GM19463 (cell line): ENCODE results near the gene CDH12.

Experiments used
- ATAC-seq: cut with Tn5 transposase; IDR thresholded peaks from one replicate; pipeline ENCODE4 v1.9.1; 2021; ENCODE audit warnings: mild to moderate bottlenecking, moderate library complexity; ENCODE audit not compliant: unreplicated experiment

Gene CDH12

DNA sequence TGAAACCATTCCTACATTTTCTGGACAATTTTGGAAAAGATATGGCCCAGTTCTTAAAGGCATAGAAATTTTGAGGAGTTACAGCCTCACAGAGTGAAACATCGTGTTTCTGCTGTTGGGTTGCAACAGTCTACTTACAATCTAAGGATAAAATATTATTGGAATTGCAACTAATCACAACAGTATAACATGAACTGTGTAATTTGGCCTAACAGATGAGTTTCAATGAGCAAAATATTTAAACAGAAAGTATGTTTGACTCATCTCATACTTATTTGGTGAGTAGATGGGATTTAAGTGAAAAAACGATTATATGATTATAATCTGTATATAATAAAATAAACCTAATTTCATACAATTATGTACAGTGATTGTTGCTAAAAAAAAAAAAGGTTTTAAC lies 1061.8 kb downstream of the CDH12 start:
- ATAC-seq = no peak

DNA sequence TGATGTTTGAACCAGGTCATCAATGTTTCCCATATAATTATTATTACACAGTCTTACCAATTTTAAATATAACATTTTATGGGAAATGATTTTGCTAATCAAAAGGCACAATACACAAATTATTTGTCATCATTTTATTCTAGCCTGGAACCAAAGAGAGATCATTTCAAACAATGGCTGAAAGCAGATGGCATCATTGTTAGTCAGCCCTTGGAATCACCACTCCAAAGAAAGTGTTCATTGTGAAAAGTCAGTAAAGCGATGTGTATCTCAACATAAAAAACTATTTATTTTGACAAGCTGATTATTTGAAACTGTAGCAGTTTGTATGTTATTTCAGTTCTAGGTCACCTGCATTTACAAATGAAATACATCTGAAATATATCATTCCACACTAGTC lies 1068.7 kb downstream of the CDH12 start:
- no peak for ATAC-seq

DNA sequence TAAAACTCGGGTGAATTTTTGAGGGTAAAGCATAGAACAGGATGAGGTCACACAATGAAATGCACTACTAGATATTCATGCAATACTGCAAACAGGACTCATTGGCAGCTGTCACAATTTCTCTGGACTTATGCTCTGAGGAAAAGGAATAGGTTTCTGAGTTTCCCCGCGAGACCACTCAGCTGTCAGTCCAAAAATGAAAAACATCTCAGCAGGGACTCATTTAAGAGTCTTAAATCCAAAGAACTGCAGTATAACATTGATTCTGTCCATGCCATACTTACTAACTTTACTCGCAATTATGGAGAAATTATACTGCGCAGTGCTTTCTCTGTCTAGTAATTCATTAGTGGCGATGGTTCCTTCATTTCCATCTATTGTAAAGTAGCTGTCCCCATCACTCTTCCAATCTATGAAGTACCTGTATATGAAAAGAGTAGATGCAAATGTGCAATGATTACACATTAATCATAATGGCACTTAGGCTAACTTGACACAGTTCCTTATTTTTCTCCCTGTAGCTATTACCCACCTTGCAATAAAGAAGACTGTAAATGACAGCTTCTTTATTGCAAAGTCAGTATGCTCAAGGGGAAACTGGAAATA lies 1070.0 kb downstream of the CDH12 start:
- ATAC-seq = no peak

DNA sequence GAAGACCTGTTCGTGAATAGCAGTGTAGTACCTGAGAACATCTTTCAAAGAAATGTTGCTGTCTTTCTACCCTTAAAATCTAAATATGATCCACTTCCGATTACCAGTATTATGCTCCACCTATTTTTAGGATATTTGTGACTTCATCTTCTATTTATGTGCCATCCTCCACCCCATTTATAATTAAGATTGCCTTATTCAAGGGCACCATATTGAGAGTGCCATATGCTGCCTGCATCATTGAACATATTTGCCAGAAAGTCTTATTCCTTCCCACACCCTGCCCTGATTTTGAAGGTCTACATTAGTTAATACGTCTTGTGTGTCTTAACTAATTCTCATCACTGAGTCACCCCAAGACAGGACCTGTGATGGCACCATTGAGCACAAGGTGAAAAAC lies 1076.7 kb downstream of the CDH12 start:
- no peak for ATAC-seq

DNA sequence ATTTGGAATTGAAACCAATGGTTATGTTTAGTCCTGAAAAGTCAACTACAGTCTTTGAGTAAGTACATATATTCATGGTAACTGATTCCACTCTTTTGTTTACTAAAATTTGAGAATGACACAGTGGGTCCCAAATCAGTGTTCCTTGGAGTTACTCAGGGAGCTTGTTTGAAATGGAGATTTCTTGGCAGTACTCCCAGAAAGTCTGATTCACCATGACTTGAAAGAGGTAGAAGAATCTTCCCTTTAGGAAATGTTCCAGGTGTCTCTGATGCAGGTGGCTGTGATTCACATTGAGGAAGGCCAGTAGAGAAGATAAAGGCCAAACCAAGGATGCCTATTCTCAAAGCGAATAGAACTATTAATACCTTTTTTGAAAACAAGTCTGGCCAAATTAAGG lies 1078.3 kb downstream of the CDH12 start:
- no peak for ATAC-seq

DNA sequence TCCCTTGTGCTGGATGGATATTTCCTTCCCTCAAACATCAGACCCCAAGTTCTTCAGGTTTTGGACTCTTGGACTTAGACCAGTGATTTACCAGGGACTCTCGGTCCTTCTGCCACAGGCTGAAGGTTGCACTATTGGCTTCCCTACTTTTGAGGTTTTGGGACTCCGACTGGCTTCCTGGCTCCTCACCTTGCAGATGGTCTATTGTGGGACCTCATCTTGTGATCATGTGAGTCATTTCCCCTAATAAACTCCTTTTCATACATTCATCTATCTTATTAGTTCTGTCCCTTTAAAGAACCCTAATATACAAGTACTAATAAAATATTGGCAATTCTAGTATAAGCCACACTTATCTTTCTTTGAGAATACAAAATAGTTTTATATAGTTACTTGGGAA lies 1078.9 kb downstream of the CDH12 start:
- ATAC-seq = no peak

DNA sequence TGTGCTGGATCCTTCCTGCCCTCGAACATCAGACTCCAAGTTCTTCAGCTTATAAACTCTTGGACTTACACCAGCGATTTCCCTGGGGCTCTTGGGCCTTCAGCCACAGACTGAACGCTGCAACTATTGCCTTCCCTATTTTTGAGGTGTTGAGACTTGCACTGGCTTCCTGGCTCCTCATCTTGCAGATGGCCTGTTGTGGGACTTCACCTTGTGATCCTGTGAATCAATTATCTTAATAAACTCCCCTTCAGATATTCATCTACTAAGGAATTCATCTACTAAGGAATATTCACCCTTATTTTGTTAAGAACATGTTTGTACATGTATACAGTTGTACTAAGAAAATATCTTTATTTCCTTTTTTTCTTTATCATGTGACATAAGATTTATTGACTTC lies 1079.7 kb downstream of the CDH12 start:
- ATAC-seq = no peak

DNA sequence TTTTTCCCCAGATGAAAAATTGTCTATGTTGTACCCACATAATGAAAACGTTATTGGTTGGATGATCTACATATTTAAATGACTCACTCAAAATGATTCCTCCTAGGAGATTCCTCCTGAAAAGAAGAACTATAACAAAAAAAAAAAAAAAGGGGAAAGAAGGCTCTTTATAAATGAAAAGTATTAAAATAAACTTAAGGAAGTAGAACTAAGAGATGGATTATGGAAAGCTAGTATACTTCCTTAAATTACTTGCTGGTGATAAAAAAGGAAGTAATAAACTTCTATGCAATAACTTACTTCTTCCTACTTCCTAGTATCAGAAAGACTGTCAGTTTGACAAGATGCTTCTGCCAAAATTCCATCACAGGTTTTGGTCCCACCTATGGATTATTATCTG lies 1087.7 kb downstream of the CDH12 start:
- ATAC-seq = no peak

DNA sequence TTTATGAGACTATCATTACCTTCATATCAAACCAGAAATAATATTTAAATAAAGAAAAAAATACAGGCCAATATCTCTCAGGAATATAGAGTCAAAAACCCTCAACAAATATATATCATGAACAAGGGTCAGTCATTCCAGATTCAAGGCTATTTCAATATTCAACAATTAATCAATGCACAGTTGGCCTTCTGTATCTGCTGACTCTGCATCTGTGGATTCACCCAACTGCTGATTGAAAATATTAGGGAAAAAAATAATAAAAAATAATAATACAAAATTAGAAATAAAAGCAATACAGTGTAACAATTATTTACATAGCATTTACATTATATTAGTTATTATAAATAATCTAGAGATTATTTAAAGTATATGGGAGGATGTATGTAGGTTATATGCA lies 1114.0 kb downstream of the CDH12 start:
- ATAC-seq = no peak

DNA sequence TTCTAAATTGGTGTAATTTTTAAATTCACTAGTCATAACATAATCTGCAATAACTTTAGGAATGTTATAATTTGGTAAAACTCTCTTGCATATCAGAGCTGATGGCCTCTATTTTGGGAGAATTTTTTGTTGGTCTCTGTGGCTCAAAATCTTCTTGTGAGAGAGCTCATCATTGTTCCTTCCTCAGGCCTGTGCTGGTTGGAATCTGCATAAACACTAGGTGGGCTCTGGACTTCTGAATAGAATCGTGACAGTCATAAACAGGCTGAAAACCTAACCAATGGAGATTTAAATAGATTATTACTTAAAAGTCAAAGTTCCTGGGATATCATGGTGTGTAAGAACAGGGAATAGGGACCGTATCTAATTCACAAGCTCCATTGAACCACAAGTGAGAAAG lies 1129.6 kb downstream of the CDH12 start:
- ATAC-seq = no peak

DNA sequence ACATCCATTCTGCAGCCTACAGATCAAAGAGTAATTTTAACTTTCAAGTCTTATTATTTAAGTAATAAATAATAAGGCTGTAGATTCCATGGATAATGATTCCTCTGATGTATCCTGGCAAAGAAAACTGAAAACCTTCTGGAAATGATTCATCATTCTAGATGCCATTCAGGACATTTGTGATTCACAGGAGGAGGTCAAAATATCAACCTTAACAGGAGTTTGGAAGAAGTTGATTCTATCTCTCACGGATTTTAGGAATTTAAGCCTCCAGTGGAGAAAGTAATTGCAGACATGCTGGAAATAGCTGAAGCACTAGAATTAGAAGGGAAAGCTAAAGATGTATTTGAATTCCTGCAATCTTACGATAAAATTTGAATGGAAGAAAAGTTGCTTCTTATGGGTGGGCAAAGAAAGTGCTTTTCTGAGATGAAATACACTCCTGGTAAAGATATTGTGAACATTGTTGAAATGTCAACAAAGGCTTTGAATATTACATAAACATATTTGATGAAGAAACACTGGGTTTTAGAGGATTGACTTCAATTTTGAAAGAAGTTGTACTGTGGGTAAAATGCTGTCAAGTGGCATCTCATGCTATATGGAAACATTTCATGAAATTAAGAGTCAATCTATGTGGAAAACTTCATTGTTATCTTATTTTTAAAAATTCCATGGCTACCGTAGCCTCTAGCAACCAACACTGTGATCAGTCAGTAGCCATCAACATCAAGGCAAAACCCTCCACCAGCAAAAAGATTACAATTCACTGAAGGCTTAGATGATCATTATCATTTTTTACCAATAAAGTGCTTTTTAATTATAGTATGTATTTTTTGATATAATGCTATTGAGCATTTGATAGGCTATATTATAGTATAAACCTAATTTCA lies 1141.0 kb downstream of the CDH12 start:
- no peak for ATAC-seq

DNA sequence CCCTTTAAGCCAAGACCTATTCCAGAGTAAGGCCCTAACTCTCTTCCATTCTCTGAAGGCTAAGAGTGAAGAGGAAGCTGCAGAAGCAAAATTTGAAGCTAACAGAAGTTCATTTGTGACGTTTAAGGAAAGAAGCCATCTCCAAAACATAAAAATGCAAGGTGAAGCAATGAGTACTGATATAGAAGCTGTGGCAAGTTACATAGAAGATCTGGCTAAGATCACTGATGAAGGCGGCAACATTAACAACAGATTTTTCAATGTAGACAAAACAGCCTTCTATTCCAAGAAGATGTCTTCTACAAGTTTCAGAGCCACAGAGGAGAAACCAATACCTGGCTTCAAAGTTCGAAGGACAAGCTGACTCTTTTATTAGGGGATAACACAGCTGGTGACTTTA lies 1143.4 kb downstream of the CDH12 start:
- no peak for ATAC-seq

DNA sequence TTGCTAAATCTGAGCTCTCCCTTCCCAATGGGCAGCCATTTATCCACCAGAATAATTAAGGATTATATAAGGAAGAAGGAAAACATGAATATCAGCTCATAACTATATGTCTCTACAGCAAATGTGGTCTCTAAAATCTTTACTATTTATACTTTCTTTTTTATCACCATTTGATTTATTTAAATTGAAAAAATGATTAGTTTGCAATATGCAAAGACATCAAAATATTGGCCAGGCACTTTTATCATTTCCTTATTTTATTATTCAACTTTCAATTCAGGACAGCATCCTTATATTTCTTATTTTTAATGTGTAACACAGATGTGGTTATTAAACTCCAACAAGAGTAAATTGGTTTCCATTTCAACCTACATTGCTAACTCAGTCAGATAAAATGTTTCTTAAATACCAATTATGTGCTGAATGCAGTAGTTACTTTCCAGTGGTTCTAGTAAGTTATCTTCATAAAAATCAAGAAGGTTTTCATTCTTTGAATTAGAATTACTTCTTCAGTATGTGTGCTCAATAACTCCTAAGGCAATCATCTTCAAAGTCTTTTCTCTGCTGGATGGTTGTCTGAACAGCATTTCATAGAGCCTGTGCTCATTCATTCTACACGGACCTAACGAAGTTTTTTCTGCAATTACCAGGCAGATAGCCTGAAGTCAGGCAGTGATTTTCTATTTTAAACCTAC lies 1148.0 kb downstream of the CDH12 start:
- no peak for ATAC-seq

DNA sequence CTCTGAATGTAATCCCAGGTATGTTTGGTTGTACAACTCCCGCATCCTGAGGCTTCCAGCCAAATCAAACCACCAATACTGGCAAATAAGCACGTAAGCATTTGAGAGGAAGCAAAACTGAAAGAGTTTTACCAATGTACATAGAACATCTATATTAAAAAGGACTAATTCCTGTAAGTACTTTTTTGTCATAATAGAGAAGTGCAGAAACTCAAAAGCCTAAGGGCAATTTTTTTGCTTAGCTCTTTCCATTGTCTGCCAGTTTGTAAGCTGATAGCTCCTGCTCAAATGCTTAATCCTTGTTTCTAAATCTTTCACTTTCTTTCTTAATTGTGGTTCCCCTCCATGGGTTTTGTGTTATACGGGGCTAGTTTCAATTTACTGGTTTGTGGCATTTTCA lies 1151.8 kb downstream of the CDH12 start:
- no peak for ATAC-seq
